Activated T-cell treated with anti-CD3 and anti-CD28 coated beads for 24 hours (primary cell): Measurements from ENCODE around the gene TRIM74.
"Not testable (repeated sequence)": the region's sequence is repeated elsewhere in the genome, so short reads cannot be mapped to it uniquely, and the experiment has no call there.

Source experiments
- DNase-seq: peaks from one replicate; pipeline ENCODE4 v3.0.0-alpha.2; 2020; ENCODE audit warnings: low read depth

TRIM74 gene

GRCh38 chr7:72954563-72955198 is 14.6 kb downstream of the TRIM74 start:
- not testable (repeated sequence) for DNase-seq

GRCh38 chr7:72953901-72954562 is 15.2 kb downstream of the TRIM74 start:
- DNase-seq, result not testable (repeated sequence)

- DNase-seq, result not testable (repeated sequence)
Observed at GRCh38 chr7:72950432-72950831, 18.8 kb downstream of the TRIM74 start.

- DNase-seq, result not testable (repeated sequence)
Observed at GRCh38 chr7:72949686-72950085, 19.6 kb downstream of the TRIM74 start.

GRCh38 chr7:72949276-72949675 is 20.0 kb downstream of the TRIM74 start:
- not testable (repeated sequence) for DNase-seq

- not testable (repeated sequence) for DNase-seq
Observed at GRCh38 chr7:72948714-72949113, 20.6 kb downstream of the TRIM74 start.

GRCh38 chr7:72946130-72946745 is 23.0 kb downstream of the TRIM74 start:
- DNase-seq, result not testable (repeated sequence)

- not testable (repeated sequence) for DNase-seq
Observed at GRCh38 chr7:72945597-72945996, 23.7 kb downstream of the TRIM74 start.

- not testable (repeated sequence) for DNase-seq
Observed at GRCh38 chr7:72944937-72945336, 24.3 kb downstream of the TRIM74 start.

GRCh38 chr7:72942956-72943355 is 26.3 kb downstream of the TRIM74 start:
- DNase-seq, result not testable (repeated sequence)

GRCh38 chr7:72942022-72942705 is 27.1 kb downstream of the TRIM74 start:
- not testable (repeated sequence) for DNase-seq

- not testable (repeated sequence) for DNase-seq
Observed at GRCh38 chr7:72928216-72928615, 41.0 kb downstream of the TRIM74 start.

- DNase-seq, result not testable (repeated sequence)
Observed at GRCh38 chr7:72927791-72928190, 41.5 kb downstream of the TRIM74 start.

- DNase-seq, result no peak
Observed at GRCh38 chr7:72925546-72926120, 43.6 kb downstream of the TRIM74 start.

GRCh38 chr7:72924733-72925545 is 44.3 kb downstream of the TRIM74 start, which contains the start of gene POM121:
Gene POM121 (plus strand): TSS chr7:72925095. CDS start chr7:72925122, 27 bp downstream.
- peak; percentile 80 for DNase-seq

- no peak for DNase-seq
Observed at GRCh38 chr7:72924386-72924732, 44.9 kb downstream of the TRIM74 start.

GRCh38 chr7:72919256-72919775 is 50.0 kb downstream of the TRIM74 start:
- no peak for DNase-seq

GRCh38 chr7:72914756-72915525 is 54.3 kb downstream of the TRIM74 start:
- DNase-seq, result peak; percentile 47

GRCh38 chr7:72913750-72914149 is 55.5 kb downstream of the TRIM74 start:
- DNase-seq, result not testable (repeated sequence)

- DNase-seq, result not testable (repeated sequence)
Observed at GRCh38 chr7:72911395-72911794, 57.9 kb downstream of the TRIM74 start.
